Neural cell (in vitro differentiated cells): ENCODE measurements around the gene COPS4. TPM values are rescaled to one million over a fixed set of nuclear protein-coding genes. Genes with fewer than 3 reads are reported as not detected.

ENCODE experiments used
- H2AFZ ChIP-seq: fragments of 200-600, 300-800 bp; sonication (generic), shearing (Covaris generic); 2 replicates; pipeline ENCODE4 v1.6.0; 2014; ENCODE audit warnings: low read depth, mild to moderate bottlenecking, antibody characterized with exemption, low read length, moderate library complexity
- H3F3A ChIP-seq: fragments of 200-600 bp; shearing (Covaris generic); 2 replicates; pipeline ENCODE4 v1.6.1; 2016; ENCODE audit warnings: mild to moderate bottlenecking, moderate library complexity, mixed read lengths, antibody characterized with exemption, low read length; ENCODE audit not compliant: insufficient read depth, poor library complexity, severe bottlenecking
- H3K27ac ChIP-seq: fragments of 200-600, 300-800 bp; sonication (generic), shearing (Covaris generic); 2 replicates; pipeline ENCODE4 v1.5.1; 2014; ENCODE audit warnings: mild to moderate bottlenecking, low read length, moderate library complexity
- H3K27me3 ChIP-seq: fragments of 300-800, 200-600 bp; sonication (generic), shearing (Covaris generic); 2 replicates; pipeline ENCODE4 v1.6.0; 2014; ENCODE audit warnings: mild to moderate bottlenecking, low read depth, low read length, moderate library complexity; ENCODE audit not compliant: insufficient read depth
- H3K36me3 ChIP-seq: fragments of 300-800, 200-600 bp; sonication (generic), shearing (Covaris generic); 2 replicates; pipeline ENCODE4 v1.5.1; 2014; ENCODE audit warnings: mild to moderate bottlenecking, antibody characterized with exemption, low read length, moderate library complexity; ENCODE audit not compliant: insufficient read depth
- H3K4me2 ChIP-seq: fragments of 300-800, 200-600 bp; sonication (generic), shearing (Covaris generic); 2 replicates; pipeline ENCODE4 v1.6.0; 2014; ENCODE audit warnings: mild to moderate bottlenecking, low read length
- H3K4me3 ChIP-seq: fragments of 300-800, 200-600 bp; sonication (generic), shearing (Covaris generic); 2 replicates; pipeline ENCODE4 v1.5.1; 2014; ENCODE audit warnings: mild to moderate bottlenecking, low read length, moderate library complexity
- H3K79me2 ChIP-seq: fragments of 200-600 bp; shearing (Covaris generic); replicated peaks from 2 replicates; pipeline ENCODE4 v1.6.0; 2014; ENCODE audit warnings: mild to moderate bottlenecking, low read length, moderate library complexity; ENCODE audit not compliant: insufficient read depth
- H3K9ac ChIP-seq: fragments of 300-800, 200-600 bp; sonication (generic), shearing (Covaris generic); 2 replicates; pipeline ENCODE4 v1.6.1; 2016; ENCODE audit warnings: mild to moderate bottlenecking, low read length, mixed read lengths
- H3K9me2 ChIP-seq: fragments of 200-600 bp; shearing (Covaris generic); 2 replicates; pipeline ENCODE4 v1.6.1; 2016; ENCODE audit warnings: mild to moderate bottlenecking, low read length, mixed read lengths; ENCODE audit not compliant: insufficient read depth
- H3K9me3 ChIP-seq: fragments of 200-600, 300-800 bp; sonication (generic), shearing (Covaris generic); 2 replicates; pipeline ENCODE4 v1.6.1; 2016; ENCODE audit warnings: mild to moderate bottlenecking, mixed run types, low read length, moderate library complexity, mixed read lengths
- H4K20me1 ChIP-seq: fragments of 200-600 bp; shearing (Covaris generic); 2 replicates; pipeline ENCODE4 v1.6.1; 2016; ENCODE audit warnings: mild to moderate bottlenecking, mixed run types; ENCODE audit not compliant: insufficient read depth
- CTCF ChIP-seq: fragments of 450-650 bp; IDR thresholded peaks from 2 replicates; pipeline ENCODE4 v1.5.1; 2014; ENCODE audit warnings: antibody characterized with exemption, mild to moderate bottlenecking, moderate library complexity; ENCODE audit not compliant: poor library complexity, severe bottlenecking
- EP300 ChIP-seq: fragments of 450-650 bp; conservative IDR thresholded peaks from 2 replicates; pipeline ENCODE4 v1.6.1; 2014; ENCODE audit warnings: antibody characterized with exemption, mild to moderate bottlenecking, moderate library complexity; ENCODE audit not compliant: poor library complexity, severe bottlenecking
- EZH2 ChIP-seq: fragments of 200-600, 300-800 bp; shearing (Covaris generic), sonication (generic); IDR thresholded peaks from 2 replicates; pipeline ENCODE4 v1.6.1; 2014; ENCODE audit warnings: antibody characterized with exemption, low read length, borderline replicate concordance, mild to moderate bottlenecking; ENCODE audit not compliant: insufficient read depth, poor library complexity, severe bottlenecking
- MXI1 ChIP-seq: fragments of 450-650 bp; conservative IDR thresholded peaks from 2 replicates; pipeline ENCODE4 v1.6.1; 2014; ENCODE audit warnings: antibody characterized with exemption, mild to moderate bottlenecking; ENCODE audit not compliant: poor library complexity, severe bottlenecking
- POLR2AphosphoS5 ChIP-seq: IDR thresholded peaks from 2 replicates; pipeline ENCODE4 v1.6.1; 2012
- RAD21 ChIP-seq: fragments of 450-650 bp; conservative IDR thresholded peaks from 2 replicates; pipeline ENCODE4 v1.6.1; 2014; ENCODE audit warnings: antibody characterized with exemption, mild to moderate bottlenecking, moderate library complexity
- REST ChIP-seq: IDR thresholded peaks from 2 replicates; pipeline ENCODE4 v1.6.1; 2012; ENCODE audit warnings: borderline replicate concordance
- SMC3 ChIP-seq: fragments of 450-650 bp; conservative IDR thresholded peaks from 2 replicates; pipeline ENCODE4 v1.6.1; 2014; ENCODE audit warnings: antibody characterized with exemption, mild to moderate bottlenecking, moderate library complexity; ENCODE audit not compliant: poor library complexity
- TAF1 ChIP-seq: IDR thresholded peaks from 2 replicates; pipeline ENCODE4 v1.6.1; 2012; ENCODE audit warnings: low read depth
- polyA plus RNA-seq: library from polyadenylated mRNA; depleted of rRNA; stranded (reverse); fragments of >200 nt; gene quantifications from 2 replicates; pipeline ENCODE4 v1.2.3, GENCODE V29; 2014

Gene COPS4
- polyA plus RNA-seq, 1 donor from 2014 or later, result 77.7 TPM

GRCh38 chr4:83114576-83114975 lies 79.6 kb downstream of the COPS4 start, which contains the start of gene PLAC8:
Gene PLAC8, minus strand, starts transcription at chr4:83114729. Its CDS starts 6,808 bp downstream, at chr4:83107921.
- Histone ChIP-seq H3K4me3 (no peak within 1 kb of the TSS), H3K9me3 (no peaks in the 10 kb centered on the region), H3F3A (no peaks in the 10 kb centered on the region), H3K9ac (no peak within 1 kb of the TSS), H4K20me1 (no peaks in the 10 kb centered on the region), H2AFZ (no peak within 1 kb of the TSS), H3K4me2 (no peak within 1 kb of the TSS), H3K9me2 (no peaks in the 10 kb centered on the region), H3K27me3 (peaks cover 17% of the 10 kb centered on the region), H3K36me3 (no peaks in the 10 kb centered on the region), H3K27ac (no peak within 1 kb of the TSS), H3K79me2 (no peaks in the 10 kb centered on the region)
- TF ChIP-seq SMC3 (no peak), CTCF (no peak), EP300 (no peak), EZH2 (no peak), TAF1 (no peak)

- TF ChIP-seq TAF1, result no peak
- TF ChIP-seq EZH2, result no peak
- no peak for TF ChIP-seq EP300
- no peak for TF ChIP-seq REST
- TF ChIP-seq MXI1, result no peak
- TF ChIP-seq SMC3, result no peak
- no peak for TF ChIP-seq RAD21
- TF ChIP-seq POLR2AphosphoS5, result no peak
- no peak for TF ChIP-seq CTCF
- H3K4me2 ChIP-seq, result no peak overlapping the region
Measured at GRCh38 chr4:83115000-83115399, 80.0 kb downstream of the COPS4 start.

More at GRCh38 chr4:83115000-83115399, 80.0 kb downstream of the COPS4 start:
- Histone ChIP-seq H4K20me1 (no peaks in the 10 kb centered on the region), H2AFZ (no peak overlapping the region), H3K9me3 (no peaks in the 10 kb centered on the region), H3K27me3 (peaks cover 13% of the 10 kb centered on the region), H3K36me3 (no peaks in the 10 kb centered on the region), H3K79me2 (no peaks in the 10 kb centered on the region), H3K9me2 (no peaks in the 10 kb centered on the region), H3K9ac (no peak overlapping the region), H3F3A (no peaks in the 10 kb centered on the region), H3K27ac (no peak overlapping the region), H3K4me3 (no peak overlapping the region)
